NCI-H1436 (cell line): ENCODE measurements around the gene RGS7.

Experiments
- DNase-seq: peaks from one replicate; lab custom pipeline; 2025; lab: John Stamatoyannopoulos, UW

RGS7 gene

GRCh38 chr1:241079459-241079858 lies 277.5 kb downstream of the RGS7 start:
- DNase-seq, result no peak

- no peak for DNase-seq
Measured at GRCh38 chr1:241079047-241079446, 278.0 kb downstream of the RGS7 start.

- no peak for DNase-seq
Measured at GRCh38 chr1:241077386-241078147, 279.4 kb downstream of the RGS7 start.

GRCh38 chr1:241074507-241074906 lies 282.5 kb downstream of the RGS7 start:
- DNase-seq, result no peak

- no peak for DNase-seq
Measured at GRCh38 chr1:241068359-241068758, 288.6 kb downstream of the RGS7 start.

- peak; percentile 78 for DNase-seq
Measured at GRCh38 chr1:241063276-241063675, 293.7 kb downstream of the RGS7 start.

- no peak for DNase-seq
Measured at GRCh38 chr1:241061062-241061461, 295.9 kb downstream of the RGS7 start.

GRCh38 chr1:241048622-241049021 lies 308.4 kb downstream of the RGS7 start:
- no peak for DNase-seq

- no peak for DNase-seq
Measured at GRCh38 chr1:241045659-241046058, 311.3 kb downstream of the RGS7 start.

- no peak for DNase-seq
Measured at GRCh38 chr1:241034203-241034936, 322.6 kb downstream of the RGS7 start.

- no peak for DNase-seq
Measured at GRCh38 chr1:241024834-241025233, 332.2 kb downstream of the RGS7 start.

- no peak for DNase-seq
Measured at GRCh38 chr1:241022366-241022765, 334.6 kb downstream of the RGS7 start.

- DNase-seq, result no peak
Measured at GRCh38 chr1:241020851-241021697, 335.9 kb downstream of the RGS7 start.

- DNase-seq, result no peak
Measured at GRCh38 chr1:241012708-241013340, 344.2 kb downstream of the RGS7 start.

- DNase-seq, result no peak
Measured at GRCh38 chr1:241007668-241008067, 349.3 kb downstream of the RGS7 start.

- DNase-seq, result no peak
Measured at GRCh38 chr1:240999826-241000225, 357.2 kb downstream of the RGS7 start.

GRCh38 chr1:240998441-240999015 lies 358.5 kb downstream of the RGS7 start:
- DNase-seq, result no peak

GRCh38 chr1:240998024-240998423 lies 359.0 kb downstream of the RGS7 start:
- DNase-seq, result no peak

- no peak for DNase-seq
Measured at GRCh38 chr1:240993004-240993403, 364.0 kb downstream of the RGS7 start.

GRCh38 chr1:240991230-240991629 lies 365.8 kb downstream of the RGS7 start:
- no peak for DNase-seq

- no peak for DNase-seq
Measured at GRCh38 chr1:240987928-240988327, 369.1 kb downstream of the RGS7 start.

- no peak for DNase-seq
Measured at GRCh38 chr1:240985081-240985480, 371.9 kb downstream of the RGS7 start.
